ENCODE results near the gene CAMSAP3. TPM values are rescaled to one million over a fixed set of nuclear protein-coding genes. Genes with fewer than 3 reads are reported as not detected.

Gene CAMSAP3
- total RNA-seq, 6 experiments from 2014 or later: 21.8 to 31.9 (median 23.4) TPM

DNA sequence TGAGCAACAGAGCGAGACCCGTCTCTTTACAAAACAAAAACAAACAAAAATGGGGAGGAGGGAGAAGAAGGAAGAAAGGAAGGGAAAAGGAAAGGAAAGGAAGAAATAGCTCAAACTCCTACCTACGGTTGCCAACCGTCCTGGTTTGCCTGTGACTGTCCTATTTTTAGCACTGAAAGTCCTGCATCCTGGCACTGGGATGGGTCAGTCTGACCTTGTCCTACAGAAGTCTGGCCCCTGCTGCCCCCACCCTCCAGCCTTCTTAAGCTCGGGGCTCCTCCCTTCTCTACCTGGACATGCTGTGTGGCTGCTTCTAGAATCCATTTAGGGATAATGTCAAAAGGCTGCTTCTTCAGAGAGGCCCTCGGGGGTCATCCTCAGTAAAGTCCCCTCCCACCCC is 40.0 kb downstream of the CAMSAP3 start:
- intact Hi-C loops (cut with DNase I): no loop called here
- Histone ChIP-seq H3K36me3 (no peaks in the 10 kb centered on the region), H3K27me3 (no peaks in the 10 kb centered on the region), H3K27ac (no peak overlapping the region), H3K9me3 (no peaks in the 10 kb centered on the region), H3K4me1 (peaks cover 0 to 6% (median 0%) of the 10 kb centered on the region in 4 donors), H3K4me3 (no peak overlapping the region)
- TF ChIP-seq POLR2A (IDR thresholded peaks at IDR 0.05): no peak
- TF ChIP-seq, protein P1, sequence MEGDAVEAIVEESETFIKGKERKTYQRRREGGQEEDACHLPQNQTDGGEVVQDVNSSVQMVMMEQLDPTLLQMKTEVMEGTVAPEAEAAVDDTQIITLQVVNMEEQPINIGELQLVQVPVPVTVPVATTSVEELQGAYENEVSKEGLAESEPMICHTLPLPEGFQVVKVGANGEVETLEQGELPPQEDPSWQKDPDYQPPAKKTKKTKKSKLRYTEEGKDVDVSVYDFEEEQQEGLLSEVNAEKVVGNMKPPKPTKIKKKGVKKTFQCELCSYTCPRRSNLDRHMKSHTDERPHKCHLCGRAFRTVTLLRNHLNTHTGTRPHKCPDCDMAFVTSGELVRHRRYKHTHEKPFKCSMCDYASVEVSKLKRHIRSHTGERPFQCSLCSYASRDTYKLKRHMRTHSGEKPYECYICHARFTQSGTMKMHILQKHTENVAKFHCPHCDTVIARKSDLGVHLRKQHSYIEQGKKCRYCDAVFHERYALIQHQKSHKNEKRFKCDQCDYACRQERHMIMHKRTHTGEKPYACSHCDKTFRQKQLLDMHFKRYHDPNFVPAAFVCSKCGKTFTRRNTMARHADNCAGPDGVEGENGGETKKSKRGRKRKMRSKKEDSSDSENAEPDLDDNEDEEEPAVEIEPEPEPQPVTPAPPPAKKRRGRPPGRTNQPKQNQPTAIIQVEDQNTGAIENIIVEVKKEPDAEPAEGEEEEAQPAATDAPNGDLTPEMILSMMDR (IDR thresholded peaks at IDR 0.05): no peak
- no peak for ATAC-seq
- 51% methylated on average over 4 of the region's 6 CpGs for WGBS (ENCODE audit: insufficient coverage, low coverage, low lambda C conversion rate, missing lambda C conversion rate)
- DNase-seq: no peak

DNA sequence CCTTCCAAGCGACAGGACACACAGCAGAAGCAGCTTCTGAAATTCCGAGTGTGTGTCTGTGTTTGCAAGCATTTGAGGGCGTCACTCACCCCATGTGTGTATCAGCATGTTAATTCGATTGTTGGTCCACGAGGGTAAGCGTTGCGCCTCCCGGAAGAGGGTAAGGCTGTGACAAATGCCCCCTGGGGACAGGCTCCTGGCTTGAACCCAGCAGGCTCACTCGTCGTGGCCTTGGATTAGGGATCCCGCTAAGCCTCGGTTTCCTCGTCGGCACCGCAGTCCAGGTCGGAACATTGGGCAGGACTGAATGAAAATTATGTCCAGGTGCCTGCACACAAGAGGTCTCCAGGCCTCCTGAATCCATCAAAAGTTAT is 40.6 kb downstream of the CAMSAP3 start:
- no peaks in the 10 kb centered on the region for H3K9me3 ChIP-seq
- TF ChIP-seq, protein P1 (IDR thresholded peaks at IDR 0.05): no peak
- no peak for TF ChIP-seq POLR2A (IDR thresholded peaks at IDR 0.05)
- H3K27me3 ChIP-seq: no peaks in the 10 kb centered on the region
- H3K27ac ChIP-seq: peak overlapping the region in 1 of 3 donors; percentile 77
- ATAC-seq (no peak), DNase-seq (peak in 1 of 3 donors; percentile 56)
- H3K4me1 ChIP-seq: peaks cover 0 to 4% (median 0%) of the 10 kb centered on the region in 4 donors
- 81% methylated on average over 3 of the region's 16 CpGs for WGBS (ENCODE audit: insufficient coverage, low coverage, low lambda C conversion rate, missing lambda C conversion rate)
- H3K36me3 ChIP-seq: no peaks in the 10 kb centered on the region
- intact Hi-C loops (cut with DNase I): no loop called here
- H3K4me3 ChIP-seq: peak overlapping the region; percentile 77 to 82 (median 79)

DNA sequence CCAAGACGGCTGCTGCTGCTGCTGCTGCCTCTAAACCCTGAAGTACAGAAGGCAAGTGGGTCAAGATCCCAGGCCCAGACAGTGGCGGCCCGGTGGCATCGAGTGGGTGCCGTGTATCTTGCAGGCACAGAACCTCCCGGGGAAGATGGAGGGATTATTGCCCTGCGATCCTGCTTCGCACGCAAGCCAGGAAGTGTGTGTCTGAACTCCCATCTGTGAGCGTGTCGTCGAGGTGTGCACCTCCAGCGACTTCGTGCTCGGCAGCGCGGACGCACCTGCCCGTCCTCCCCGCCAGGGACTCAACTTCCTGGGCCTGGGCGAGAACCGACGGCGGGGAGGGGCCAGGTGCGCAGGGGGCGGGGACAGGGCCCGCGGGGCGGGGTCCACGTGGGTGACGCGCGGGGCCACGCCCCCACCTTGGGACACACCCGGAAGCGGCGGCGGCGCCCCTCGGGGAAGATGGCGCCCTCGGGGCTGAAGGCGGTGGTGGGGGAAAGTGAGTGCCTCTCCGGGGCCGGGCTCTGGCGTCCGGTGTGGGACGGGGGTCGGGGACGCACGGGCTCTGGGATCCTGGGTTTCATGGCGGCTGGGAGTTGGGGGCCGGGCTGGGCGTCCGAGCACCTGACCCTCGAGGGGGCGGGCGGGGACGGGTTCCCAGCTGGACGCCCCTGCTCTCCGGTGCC is 41.2 kb downstream of the CAMSAP3 start, which contains the start of gene STXBP2:
Gene STXBP2, plus strand, starts transcription at position 420 of the 683 bp plus-strand sequence. Its CDS starts 40 bp downstream, at position 460.
- ATAC-seq: peak; percentile 92 to 98 (median 96)
- TF ChIP-seq, protein P1 (IDR thresholded peaks at IDR 0.05): peak in 1 of 4 donors; percentile 36
- peak; percentile 45 for TF ChIP-seq POLR2A (IDR thresholded peaks at IDR 0.05)
- H3K27me3 ChIP-seq: no peaks in the 10 kb centered on the region
- peak within 1 kb of the TSS; percentile 72 to 86 (median 77) for H3K27ac ChIP-seq
- 8% methylated on average over 11 of the region's 61 CpGs for WGBS (ENCODE audit: insufficient coverage, low coverage, low lambda C conversion rate, missing lambda C conversion rate)
- H3K36me3 ChIP-seq: no peaks in the 10 kb centered on the region
- peak within 1 kb of the TSS; percentile 77 to 82 (median 79) for H3K4me3 ChIP-seq
- H3K9me3 ChIP-seq: no peaks in the 10 kb centered on the region
- H3K4me1 ChIP-seq: peaks cover 0 to 4% (median 0%) of the 10 kb centered on the region in 4 donors
- peak; percentile 88 to 90 (median 89) for DNase-seq
- intact Hi-C loops (cut with DNase I): no loop called here

GRCh38 chr19:7637374-7638256 is 42.0 kb downstream of the CAMSAP3 start:
- peaks cover 0 to 4% (median 0%) of the 10 kb centered on the region in 4 donors for H3K4me1 ChIP-seq
- ATAC-seq (peak; percentile 42 to 68 (median 62)), DNase-seq (peak; percentile 63 to 76 (median 71))
- peak overlapping the region; percentile 72 to 86 (median 77) for H3K27ac ChIP-seq
- no peaks in the 10 kb centered on the region for H3K27me3 ChIP-seq
- intact Hi-C loops (cut with DNase I): no loop called here
- H3K9me3 ChIP-seq: no peaks in the 10 kb centered on the region
- H3K36me3 ChIP-seq: no peaks in the 10 kb centered on the region
- peak overlapping the region; percentile 77 to 82 (median 79) for H3K4me3 ChIP-seq
- 52% methylated on average over 11 of the region's 30 CpGs for WGBS (ENCODE audit: insufficient coverage, low coverage, low lambda C conversion rate, missing lambda C conversion rate)
- TF ChIP-seq POLR2A (IDR thresholded peaks at IDR 0.05): no peak
- TF ChIP-seq, protein P1 (IDR thresholded peaks at IDR 0.05): no peak
